NK-92 (cell line): ENCODE results near the gene ARHGAP19.

ENCODE experiments used
- DNase-seq: peaks from one replicate; lab custom pipeline; 2025; ENCODE audit not compliant: unreplicated experiment; lab: John Stamatoyannopoulos, UW

Gene ARHGAP19

GRCh38 chr10:97230146-97230545, 62.3 kb downstream of the ARHGAP19 start:
- DNase-seq: no peak

GRCh38 chr10:97229322-97230015, 63.0 kb downstream of the ARHGAP19 start:
- no peak for DNase-seq

- DNase-seq: no peak
Observed at GRCh38 chr10:97228775-97229157, 63.7 kb downstream of the ARHGAP19 start.

GRCh38 chr10:97228130-97228774, 64.2 kb downstream of the ARHGAP19 start:
- DNase-seq: no peak

- DNase-seq: no peak
Observed at GRCh38 chr10:97226398-97226797, 66.0 kb downstream of the ARHGAP19 start.

GRCh38 chr10:97224483-97225435, 67.7 kb downstream of the ARHGAP19 start:
- no peak for DNase-seq

- no peak for DNase-seq
Observed at GRCh38 chr10:97222326-97222961, 70.0 kb downstream of the ARHGAP19 start.

- DNase-seq: no peak
Observed at GRCh38 chr10:97220355-97220754, 72.1 kb downstream of the ARHGAP19 start.

GRCh38 chr10:97217299-97217698, 75.1 kb downstream of the ARHGAP19 start:
- no peak for DNase-seq

- DNase-seq: no peak
Observed at GRCh38 chr10:97215619-97216260, 76.7 kb downstream of the ARHGAP19 start.

- DNase-seq: no peak
Observed at GRCh38 chr10:97213431-97213830, 79.0 kb downstream of the ARHGAP19 start.

GRCh38 chr10:97211229-97211628, 81.2 kb downstream of the ARHGAP19 start:
- no peak for DNase-seq

GRCh38 chr10:97210543-97210960, 81.9 kb downstream of the ARHGAP19 start:
- DNase-seq: no peak

GRCh38 chr10:97207756-97208346, 84.6 kb downstream of the ARHGAP19 start:
- no peak for DNase-seq

GRCh38 chr10:97207131-97207530, 85.3 kb downstream of the ARHGAP19 start:
- DNase-seq: no peak

- no peak for DNase-seq
Observed at GRCh38 chr10:97204826-97205679, 87.4 kb downstream of the ARHGAP19 start.

GRCh38 chr10:97203220-97203619, 89.2 kb downstream of the ARHGAP19 start:
- DNase-seq: no peak

- no peak for DNase-seq
Observed at GRCh38 chr10:97200616-97201015, 91.8 kb downstream of the ARHGAP19 start.

- DNase-seq: no peak
Observed at GRCh38 chr10:97199152-97199551, 93.3 kb downstream of the ARHGAP19 start.
